Nucleus accumbens (tissue), 56 donors: Measurements from ENCODE around the gene PKHD1.
"Not testable (repeated sequence)": the region's sequence is repeated elsewhere in the genome, so short reads cannot be mapped to it uniquely, and the experiment has no call there.

Experiments
- DNase-seq, 56 donors: peaks; one replicate each; lab custom pipeline; 2025; lab: John Stamatoyannopoulos, UW

The PKHD1 gene

DNA sequence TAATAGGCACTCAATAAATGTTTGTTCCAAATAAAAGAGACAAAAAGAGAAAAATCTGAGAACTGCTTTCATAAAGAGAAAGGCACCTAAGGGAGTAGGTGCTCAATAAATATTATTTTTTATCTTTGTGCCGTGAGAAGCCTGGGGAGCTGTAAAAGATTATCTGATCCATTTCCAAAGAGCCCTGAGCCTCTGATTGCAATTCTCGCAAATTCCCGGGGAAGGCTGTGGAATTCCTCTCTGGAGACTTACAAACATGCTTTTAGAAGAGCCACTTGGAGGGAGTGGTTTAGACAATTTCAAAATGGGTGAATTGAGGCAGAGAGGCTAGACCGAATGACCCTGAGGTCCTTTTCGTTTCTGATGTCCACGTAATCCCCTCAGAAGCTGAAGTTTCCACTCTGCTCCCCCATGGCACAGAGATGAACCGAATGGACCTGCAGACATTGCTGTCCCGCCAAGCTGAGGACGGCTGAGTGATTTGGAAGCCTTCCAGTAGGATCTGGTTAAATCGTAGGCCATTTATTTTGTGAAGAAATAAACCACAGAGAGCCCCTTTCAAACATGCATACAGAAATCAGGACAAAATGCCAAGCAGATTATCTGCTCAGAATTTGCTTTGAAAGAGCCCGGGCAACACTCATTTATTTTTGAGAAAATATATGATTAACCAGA lies 77.8 kb downstream of the PKHD1 start:
- DNase-seq: no peak

GRCh38 chr6:52000064-52000463 lies 87.3 kb downstream of the PKHD1 start:
- no peak for DNase-seq

- no peak for DNase-seq
Measured at GRCh38 chr6:51996296-51996947, 91.0 kb downstream of the PKHD1 start.

GRCh38 chr6:51995214-51995755 lies 92.1 kb downstream of the PKHD1 start:
- DNase-seq: no peak

- no peak for DNase-seq
Measured at GRCh38 chr6:51992876-51993275, 94.5 kb downstream of the PKHD1 start.

DNA sequence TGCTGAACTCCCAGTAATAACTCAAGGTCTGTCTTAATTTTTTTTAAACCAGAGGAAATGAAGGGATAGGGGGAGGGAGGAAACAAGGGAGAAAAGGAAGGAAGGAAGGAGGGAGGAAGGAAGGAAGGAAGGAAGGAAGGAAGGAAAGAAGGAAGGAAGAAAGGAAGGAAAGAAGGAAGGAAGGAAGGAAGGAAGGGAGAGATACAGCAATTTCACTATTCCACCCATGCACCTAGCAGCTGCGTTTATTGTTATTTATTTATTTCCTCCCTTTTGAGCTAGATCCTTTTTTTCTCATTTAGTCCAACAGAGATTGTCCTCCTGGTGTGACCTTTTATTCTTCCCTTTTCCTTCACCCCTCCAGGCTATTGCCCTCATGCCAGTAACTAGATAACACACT lies 97.6 kb downstream of the PKHD1 start:
- DNase-seq: no peak

DNA sequence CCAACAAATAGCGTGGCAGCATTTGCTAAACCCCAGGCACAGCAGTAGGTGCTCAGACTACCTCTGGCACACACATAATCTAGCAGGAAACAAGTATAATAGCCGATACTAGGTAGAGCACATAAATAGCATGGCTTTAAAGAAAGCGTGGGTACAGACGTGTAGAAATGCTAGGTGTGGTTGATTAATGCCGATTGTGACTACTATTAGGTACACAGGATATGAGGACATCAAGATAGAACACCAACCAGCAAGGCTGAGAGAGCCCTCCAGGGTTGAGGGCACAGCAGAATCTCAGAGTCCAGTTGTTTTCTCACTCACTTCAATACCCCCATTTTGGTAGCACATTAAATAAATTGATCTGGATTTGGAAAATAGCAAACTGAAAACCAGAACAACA lies 100.5 kb downstream of the PKHD1 start:
- no peak for DNase-seq

DNA sequence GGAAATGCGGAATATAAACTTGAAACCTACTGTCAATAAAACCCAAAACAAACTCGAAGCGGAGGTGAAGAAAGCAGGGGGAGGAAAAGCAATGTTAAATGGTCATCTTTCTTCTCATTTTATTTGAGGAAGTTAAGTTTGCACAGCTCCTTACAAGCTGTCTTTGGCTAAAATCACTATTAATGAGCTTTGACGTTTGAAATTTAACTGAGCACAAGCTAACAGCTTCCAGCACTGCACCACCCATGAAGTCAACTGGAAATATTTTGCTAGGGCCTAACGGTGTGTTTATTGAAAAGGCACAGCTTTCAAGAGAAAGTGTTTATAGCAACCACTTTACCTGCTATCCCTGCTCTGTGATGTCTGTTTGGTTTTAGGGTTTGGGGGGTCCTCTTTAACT lies 103.8 kb downstream of the PKHD1 start:
- no peak for DNase-seq

DNA sequence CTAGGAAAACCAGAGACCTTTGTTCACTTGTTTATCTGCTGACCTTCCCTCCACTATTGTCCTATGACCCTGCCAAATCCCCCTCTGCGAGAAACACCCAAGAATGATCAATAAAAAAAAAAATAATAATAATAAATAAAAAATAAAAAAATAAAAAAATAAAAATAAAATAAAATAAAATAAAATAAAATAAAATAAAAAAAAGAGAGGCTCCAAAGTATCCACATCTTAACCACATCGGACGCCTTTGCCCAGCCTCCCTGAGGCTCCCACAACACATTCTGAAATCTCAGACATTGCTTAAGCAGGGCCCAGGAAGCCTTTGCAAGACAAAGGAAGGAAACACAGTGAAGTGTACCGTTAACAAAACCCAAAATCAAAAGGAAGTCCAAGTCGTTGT lies 104.7 kb downstream of the PKHD1 start:
- DNase-seq: not testable (repeated sequence)

DNA sequence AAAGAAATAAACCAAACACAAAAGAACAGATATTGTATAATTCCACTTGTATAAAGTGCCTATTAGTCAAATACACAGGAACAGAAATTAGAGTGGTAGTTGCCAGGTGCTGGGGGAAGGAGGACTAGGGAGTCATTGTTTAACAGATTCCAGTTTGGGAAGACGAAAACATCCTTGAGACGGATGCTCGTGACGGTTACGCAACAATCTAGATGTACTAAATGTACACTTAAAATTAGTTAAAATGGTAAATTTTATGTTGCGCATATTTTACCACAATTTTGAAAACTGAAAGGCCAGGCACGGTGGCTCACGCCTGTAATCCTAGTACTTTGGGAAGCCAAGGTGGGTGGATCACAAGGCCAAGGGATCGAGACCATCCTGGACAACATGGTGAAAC lies 111.0 kb downstream of the PKHD1 start:
- DNase-seq: no peak

DNA sequence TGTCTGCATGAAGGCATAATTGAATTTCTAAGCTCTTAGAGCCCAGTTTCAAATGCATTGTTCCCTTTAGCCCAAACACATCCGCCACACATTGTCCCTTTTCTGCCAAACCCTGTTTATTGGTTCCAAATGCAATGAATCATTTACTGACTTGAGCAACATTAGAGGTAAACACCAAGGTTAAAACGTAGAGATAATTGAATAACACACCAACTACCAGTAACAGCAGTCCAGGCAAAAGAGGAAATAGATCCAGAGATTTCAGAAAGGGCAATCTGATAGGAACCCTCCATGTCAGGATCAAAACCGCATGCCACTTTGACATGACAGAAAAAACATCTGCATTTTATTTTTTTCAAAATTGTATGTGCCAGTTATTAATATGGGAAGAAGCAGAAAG lies 114.8 kb downstream of the PKHD1 start:
- no peak for DNase-seq

GRCh38 chr6:51968265-51968664 lies 119.1 kb downstream of the PKHD1 start:
- DNase-seq: no peak

GRCh38 chr6:51965222-51965801 lies 122.1 kb downstream of the PKHD1 start:
- no peak for DNase-seq

DNA sequence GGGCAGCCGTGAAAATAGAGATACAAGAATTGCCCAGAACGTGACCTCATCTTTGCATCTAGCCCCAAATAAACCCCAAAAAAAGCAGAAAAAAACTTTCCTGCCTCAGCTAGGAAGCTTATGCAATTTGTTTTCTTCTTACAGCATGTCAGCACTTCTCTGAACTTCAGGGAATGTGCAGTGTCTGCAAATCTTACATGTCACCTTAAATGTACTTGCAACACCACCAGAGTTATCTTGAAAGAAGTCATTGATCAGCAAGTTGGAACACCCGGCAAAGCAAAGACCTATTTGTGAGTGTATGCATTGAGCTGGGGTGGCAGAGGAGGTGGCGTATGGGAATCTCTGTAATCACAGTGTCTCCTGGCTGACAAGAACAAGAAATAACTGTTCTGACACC lies 123.4 kb downstream of the PKHD1 start:
- DNase-seq: no peak

DNA sequence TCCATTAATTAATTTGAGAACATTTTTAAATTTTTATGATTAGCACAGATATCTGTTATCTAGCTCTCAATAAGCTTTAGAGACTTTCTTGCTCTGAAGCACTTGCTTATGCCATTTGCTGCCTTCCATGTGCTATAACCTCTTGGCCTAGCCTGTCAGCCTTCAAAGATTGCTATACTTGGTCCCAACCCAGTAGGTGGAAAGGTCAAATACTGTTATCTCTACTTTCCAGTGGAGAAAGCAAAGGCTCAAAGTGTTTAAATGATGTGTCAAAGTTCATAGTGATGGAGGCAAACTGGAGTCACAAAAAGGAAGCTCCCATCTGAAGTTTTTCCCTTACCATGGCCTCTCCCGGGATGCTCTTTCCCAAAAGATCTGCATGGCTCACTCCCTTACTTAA lies 125.1 kb downstream of the PKHD1 start:
- no peak for DNase-seq

DNA sequence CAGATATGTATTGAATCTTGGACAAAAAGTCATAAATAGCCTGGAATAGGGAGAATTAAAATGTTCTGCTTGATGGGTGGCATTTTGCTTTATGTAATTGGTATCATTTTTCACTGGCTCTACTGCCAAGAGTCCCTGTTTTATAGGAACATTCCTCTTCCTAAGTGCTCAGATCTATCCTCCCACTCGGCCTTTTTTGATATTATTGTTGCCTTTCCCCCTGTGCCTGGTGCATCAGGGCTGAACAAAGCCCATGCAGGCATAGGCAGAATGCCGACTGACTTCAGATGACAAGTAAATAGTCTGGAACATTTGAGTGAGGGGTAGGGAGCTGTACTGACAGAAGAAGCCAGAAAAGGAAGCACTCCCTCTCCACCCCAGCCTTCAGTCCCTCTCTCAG lies 127.0 kb downstream of the PKHD1 start:
- no peak for DNase-seq

DNA sequence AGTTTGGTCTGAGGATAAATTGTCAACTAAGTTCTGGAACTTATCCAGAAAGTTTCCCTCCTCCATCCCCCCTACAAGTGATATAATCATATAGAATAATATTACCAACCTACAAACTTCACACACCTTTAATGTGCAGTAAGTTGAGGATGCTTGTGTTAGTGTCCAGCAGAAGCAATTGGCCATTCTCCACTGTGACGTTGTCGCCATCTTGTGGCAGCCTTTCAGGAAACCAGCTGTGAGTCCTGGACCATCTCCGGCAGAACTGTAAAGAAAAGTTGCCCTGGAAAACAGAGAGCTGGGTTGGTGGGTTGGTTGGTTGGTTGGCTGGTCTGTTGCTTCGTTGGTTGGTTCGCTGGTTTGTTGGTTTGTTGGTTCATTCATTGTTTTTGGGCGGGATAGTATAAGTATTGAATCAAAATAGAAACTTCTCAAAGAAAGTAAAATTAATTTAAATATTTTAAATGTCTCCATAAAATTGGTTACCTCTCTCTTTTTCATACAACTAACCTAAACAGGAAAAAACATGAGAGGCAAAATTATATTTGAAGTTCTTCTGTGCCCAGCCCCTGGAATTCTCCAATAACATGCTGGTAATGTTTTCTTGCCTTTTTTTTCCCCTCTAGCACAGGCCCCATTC lies 127.5 kb downstream of the PKHD1 start:
- peak in 43 of 56 donors; percentile 0 to 74 (median 24) for DNase-seq

DNA sequence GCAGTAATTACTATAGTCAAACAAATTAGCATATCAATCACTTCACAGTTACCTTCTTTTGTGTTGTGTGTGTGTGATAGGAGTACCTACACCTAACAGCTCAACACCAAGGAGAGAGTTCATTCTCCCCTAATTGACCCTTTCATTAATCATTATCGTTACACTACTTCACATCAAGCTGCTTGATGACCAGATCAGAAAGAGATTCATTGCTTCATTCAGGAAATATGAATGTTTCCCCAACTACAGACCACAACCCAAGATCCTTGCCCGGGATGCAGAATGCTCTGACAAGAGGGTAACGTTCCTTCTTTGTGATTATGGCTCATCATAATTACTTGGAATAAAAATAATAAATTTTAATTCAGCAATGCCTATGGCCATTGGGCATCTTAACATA lies 132.7 kb downstream of the PKHD1 start:
- no peak for DNase-seq

GRCh38 chr6:51953246-51953645 lies 134.2 kb downstream of the PKHD1 start:
- DNase-seq: no peak

DNA sequence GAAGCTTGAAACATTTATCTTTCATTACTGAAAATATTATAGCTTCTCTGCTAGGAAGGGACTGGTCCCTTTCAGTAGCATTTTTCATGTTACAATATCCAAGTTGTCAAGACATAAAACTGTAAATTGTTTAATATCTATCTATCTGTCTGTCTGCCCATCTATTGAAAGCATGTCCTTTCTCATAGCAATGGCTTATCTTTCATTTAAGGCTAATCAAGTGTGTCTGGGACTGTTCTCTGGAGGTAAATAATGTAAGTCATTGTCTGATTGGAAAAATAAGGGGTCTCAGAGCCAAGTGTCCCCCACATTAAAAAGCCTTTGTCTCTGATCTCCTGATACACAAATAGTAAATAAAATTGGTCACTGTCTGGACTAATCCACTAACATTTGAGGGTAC lies 135.5 kb downstream of the PKHD1 start:
- no peak for DNase-seq

DNA sequence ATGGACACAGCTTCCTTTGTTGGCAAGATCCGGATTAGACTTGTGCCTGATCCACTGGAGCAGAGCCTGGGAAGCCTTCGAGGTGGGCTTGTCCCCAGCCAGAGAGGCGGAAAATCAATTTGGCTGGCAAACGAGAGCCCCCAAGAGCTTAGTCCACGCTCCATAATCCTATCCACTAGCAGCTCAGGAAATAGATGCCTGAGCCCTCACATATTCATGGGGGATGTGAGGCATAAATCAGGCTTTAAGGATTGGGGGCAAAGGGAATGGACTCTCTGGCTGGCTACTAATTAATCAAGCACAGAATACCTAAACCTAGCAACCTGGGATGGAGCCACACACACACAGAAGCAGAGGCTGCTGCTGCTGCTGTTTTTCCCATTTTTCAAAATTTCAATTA lies 137.9 kb downstream of the PKHD1 start:
- DNase-seq: no peak
